Right cardiac atrium (tissue), 5 donors: ENCODE measurements around the gene TMEM119. TPM values are rescaled to one million over a fixed set of nuclear protein-coding genes. Genes with fewer than 3 reads are reported as not detected.

Source experiments
- ATAC-seq, 2 donors: fragments of 200-7000 bp; cut with Tn5 transposase; one replicate each; pipeline versions ENCODE4 v1.8.0 to v1.9.1; 2020; ENCODE audit warnings: moderate library complexity in 2 of 2, mild to moderate bottlenecking in 1 of 2
- DNase-seq, 3 donors: peaks; one replicate each; pipeline ENCODE4 v3.0.0-alpha.2; 2020
- H3K27ac ChIP-seq: one replicate; pipeline ENCODE4 v1.5.1; 2013; ENCODE audit warnings: mild to moderate bottlenecking, low read length, control low read depth, moderate library complexity
- H3K27me3 ChIP-seq: one replicate; pipeline ENCODE4 v1.6.1; 2013; ENCODE audit not compliant: control insufficient read depth, insufficient read depth
- H3K4me1 ChIP-seq: one replicate; pipeline ENCODE4 v1.6.1; 2013; ENCODE audit warnings: low read length; ENCODE audit not compliant: control insufficient read depth, insufficient read depth
- H3K4me3 ChIP-seq: one replicate; pipeline ENCODE4 v1.5.1; 2013; ENCODE audit warnings: low read length, control low read depth
- H3K9me3 ChIP-seq: one replicate; pipeline ENCODE4 v1.6.1; 2013; ENCODE audit warnings: low read length; ENCODE audit not compliant: control insufficient read depth
- WGBS: extraction: QIAGEN DNeasy Blood & Tissue Kit; methylation state at CpG from one replicate; pipeline ENCODE4 v1.1.7; 2013; 5-methylcytosine and 5-hydroxymethylcytosine counted together
- intact Hi-C, 4 donors: fragments of 100-400 bp; cut with DNase I; formaldehyde crosslinking; loops; one replicate each; pipeline versions ENCODE4 v1.11.0 to v1.14.0; 2022 to 2023
- polyA plus RNA-seq: library from polyadenylated mRNA; stranded (reverse); fragments of 200-250 nt; gene quantifications from one replicate; pipeline ENCODE4 v1.2.3, GENCODE V29; 2013
- total RNA-seq, 4 donors: library from RNA; stranded (reverse); fragmentation: NEBNext Ultra II Directional; extraction: Animal tissue kit (Norgen Biotek cat#: 25700); gene quantifications; one replicate each; pipeline ENCODE4 v1.2.1, GENCODE V29; 2021
- donor health status: healthy with polysubstance abuse.
- donor health status: DM: no; HTN: yes; CAD: no.
- donor health status: DM: no; HTN: no; CAD: no.
- donor health status: DM: no; HTN: yes; CAD: no; lungs with severe emphysema.
- donor health status: DM: yes; HTN: yes; CAD: no.

TMEM119 gene
- total and polyA plus RNA-seq, 5 donors, result 1.8 to 3.5 (median 3.0) TPM

GRCh38 chr12:108640802-108641445 lies 43.0 kb upstream of the TMEM119 start:
- Histone ChIP-seq H3K27me3 (no peaks in the 10 kb centered on the region), H3K4me3 (no peak overlapping the region), H3K27ac (no peak overlapping the region), H3K4me1 (peaks cover 11% of the 10 kb centered on the region), H3K9me3 (no peaks in the 10 kb centered on the region)
- WGBS, result 64% methylated on average over 10 of the region's 10 CpGs
- ATAC-seq, result no peak
- peak in 1 of 3 donors; percentile 76 for DNase-seq
- intact Hi-C loops, result no loop called here

DNA sequence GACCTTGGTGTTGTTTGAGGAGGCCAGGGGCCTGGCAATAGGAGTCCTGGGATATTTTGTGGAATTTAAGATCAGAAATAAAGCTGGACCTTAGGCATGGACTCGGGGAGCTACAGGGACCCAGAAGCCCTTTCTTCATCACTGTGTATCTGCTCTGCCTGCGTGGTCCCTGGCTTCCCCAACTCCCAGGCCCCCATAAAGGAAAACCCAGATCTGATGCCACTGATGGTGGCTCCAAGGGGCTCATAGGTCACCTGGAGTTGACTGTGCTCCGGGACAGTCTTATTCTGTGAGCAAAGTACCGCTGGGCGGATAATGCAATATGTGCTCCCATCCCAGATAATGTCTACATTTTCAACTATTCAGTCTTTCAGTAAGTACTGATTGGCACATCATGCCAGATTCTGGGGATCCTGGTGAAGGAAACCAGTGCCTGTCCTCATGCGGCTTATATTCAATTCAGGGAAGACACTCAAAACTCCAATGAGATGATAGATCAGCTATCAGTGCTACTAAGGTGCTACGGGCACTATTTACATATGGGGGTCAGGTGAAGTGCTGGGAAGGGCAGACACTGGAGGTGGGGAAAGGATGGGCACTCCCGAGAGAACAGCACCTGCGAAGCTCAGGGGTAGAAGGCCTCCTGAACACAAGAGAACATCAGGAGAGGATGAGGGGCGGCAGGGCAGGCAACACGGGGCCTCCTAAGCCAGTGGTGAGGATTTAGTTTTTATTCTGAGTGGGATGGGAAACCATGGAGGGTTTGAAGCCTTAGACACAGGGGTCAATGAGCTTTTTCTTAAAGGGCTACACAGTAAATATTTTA lies 41.3 kb upstream of the TMEM119 start:
- intact Hi-C loops, result loop anchor here in 1 of 4 donors (10.0 kb wide), 1 partner anchor 456 kb away; the partner anchor contains the start of genes ALKBH2 and UNG
- 94% methylated on average over 11 of the region's 11 CpGs for WGBS
- no peak overlapping the region for H3K27ac ChIP-seq
- H3K4me3 ChIP-seq, result no peak overlapping the region
- H3K4me1 ChIP-seq, result peaks cover 10% of the 10 kb centered on the region
- no peaks in the 10 kb centered on the region for H3K27me3 ChIP-seq
- no peak for ATAC-seq
- DNase-seq, result no peak
- no peaks in the 10 kb centered on the region for H3K9me3 ChIP-seq

DNA sequence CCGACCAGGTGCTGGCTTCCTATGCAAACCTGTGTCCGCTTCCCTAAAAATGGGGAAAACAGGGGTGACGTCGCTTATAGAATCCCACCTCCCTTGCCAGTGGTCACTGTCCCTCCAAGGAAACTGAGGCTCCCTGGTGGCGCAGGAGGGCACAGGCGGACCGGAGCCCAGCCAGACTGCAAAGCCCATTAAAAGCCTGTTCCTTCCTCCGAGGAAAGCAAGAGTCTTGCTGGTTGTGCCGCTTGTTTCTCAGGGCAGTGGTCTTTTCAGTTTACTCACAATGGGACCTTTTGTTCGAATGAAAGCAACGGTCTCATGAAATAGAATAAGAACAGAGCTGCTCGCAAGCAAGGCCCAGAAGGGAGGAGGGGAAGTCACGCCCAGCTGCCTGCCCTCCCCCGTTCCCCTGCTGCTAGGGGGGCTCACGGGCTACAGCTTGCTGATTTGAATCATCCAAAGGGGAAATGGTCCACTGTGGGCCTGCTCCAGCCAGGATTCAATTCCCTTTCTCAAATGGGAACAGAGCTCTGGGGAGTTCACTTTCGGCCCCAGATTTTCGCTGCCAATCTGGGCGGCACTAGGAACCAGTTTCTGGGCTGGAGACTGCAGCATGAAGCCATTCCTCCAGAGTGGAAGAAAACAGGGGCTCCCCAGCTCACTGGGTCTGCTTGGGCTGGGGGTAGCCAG lies 40.4 kb upstream of the TMEM119 start:
- Histone ChIP-seq H3K27me3 (no peaks in the 10 kb centered on the region), H3K4me3 (no peak overlapping the region), H3K9me3 (no peaks in the 10 kb centered on the region), H3K27ac (peak overlapping the region; percentile 32), H3K4me1 (peaks cover 6% of the 10 kb centered on the region)
- DNase-seq (peak in 2 of 3 donors; percentile 76 to 82), ATAC-seq (peak; percentile 35 to 47)
- intact Hi-C loops, result loop anchor here in 1 of 4 donors (10.0 kb wide), 1 partner anchor 457 kb away; the partner anchor contains the start of genes ALKBH2 and UNG
- 20% methylated on average over 18 of the region's 18 CpGs for WGBS

GRCh38 chr12:108637222-108637971 lies 39.5 kb upstream of the TMEM119 start:
- no peak overlapping the region for H3K27ac ChIP-seq
- H3K9me3 ChIP-seq, result no peaks in the 10 kb centered on the region
- ATAC-seq, result no peak
- intact Hi-C loops, result loop anchor here in 1 of 4 donors (10.0 kb wide), 1 partner anchor 457 kb away; the partner anchor contains the start of genes ALKBH2 and UNG
- H3K4me3 ChIP-seq, result no peak overlapping the region
- H3K4me1 ChIP-seq, result peaks cover 6% of the 10 kb centered on the region
- DNase-seq, result no peak
- 66% methylated on average over 7 of the region's 7 CpGs for WGBS
- no peaks in the 10 kb centered on the region for H3K27me3 ChIP-seq

DNA sequence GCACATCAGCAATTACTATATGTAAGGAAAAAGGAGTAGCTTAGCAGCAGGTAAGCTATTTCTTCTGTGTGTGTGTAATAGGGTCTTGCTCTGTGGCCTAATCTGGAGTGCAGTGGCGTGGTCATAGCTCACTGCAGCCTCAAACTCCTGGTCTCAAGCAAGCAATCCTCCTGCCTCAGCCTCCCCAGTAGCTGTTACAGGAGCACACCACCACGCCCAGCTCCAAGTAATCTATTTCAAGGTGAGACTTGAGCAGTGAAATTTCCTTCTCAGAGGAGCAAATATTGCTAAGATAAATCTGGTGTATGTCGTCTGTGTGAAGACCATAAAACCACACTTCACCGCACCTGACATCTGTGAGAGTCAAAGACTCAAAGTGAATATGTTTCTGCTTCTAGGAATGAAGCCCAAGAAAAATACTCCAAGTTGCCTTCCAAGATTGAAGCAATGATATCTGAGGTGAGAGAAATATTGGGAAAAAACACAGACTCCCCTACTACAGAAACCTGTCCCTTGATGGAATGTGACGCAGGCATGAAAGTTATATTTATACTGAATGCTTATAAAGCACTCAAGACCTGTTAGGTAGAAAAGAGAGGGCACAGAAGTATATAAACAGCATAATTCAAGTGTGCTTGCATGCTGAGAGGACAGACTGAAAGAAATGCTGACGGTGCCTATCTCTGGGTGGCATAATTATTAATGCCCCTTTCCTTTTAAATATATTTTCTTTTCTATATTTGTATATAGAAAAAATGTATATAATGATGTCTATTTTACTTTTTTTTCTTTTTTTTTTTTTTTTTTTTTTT lies 38.3 kb upstream of the TMEM119 start:
- 80% methylated on average over 6 of the region's 6 CpGs for WGBS
- no peak overlapping the region for H3K27ac ChIP-seq
- H3K9me3 ChIP-seq, result no peaks in the 10 kb centered on the region
- intact Hi-C loops, result loop anchor here in 1 of 4 donors (10.0 kb wide), 1 partner anchor 459 kb away; the partner anchor contains the start of genes ALKBH2 and UNG
- no peak overlapping the region for H3K4me3 ChIP-seq
- no peak for ATAC-seq
- peaks cover 2% of the 10 kb centered on the region for H3K4me1 ChIP-seq
- H3K27me3 ChIP-seq, result no peaks in the 10 kb centered on the region
- DNase-seq, result no peak

DNA sequence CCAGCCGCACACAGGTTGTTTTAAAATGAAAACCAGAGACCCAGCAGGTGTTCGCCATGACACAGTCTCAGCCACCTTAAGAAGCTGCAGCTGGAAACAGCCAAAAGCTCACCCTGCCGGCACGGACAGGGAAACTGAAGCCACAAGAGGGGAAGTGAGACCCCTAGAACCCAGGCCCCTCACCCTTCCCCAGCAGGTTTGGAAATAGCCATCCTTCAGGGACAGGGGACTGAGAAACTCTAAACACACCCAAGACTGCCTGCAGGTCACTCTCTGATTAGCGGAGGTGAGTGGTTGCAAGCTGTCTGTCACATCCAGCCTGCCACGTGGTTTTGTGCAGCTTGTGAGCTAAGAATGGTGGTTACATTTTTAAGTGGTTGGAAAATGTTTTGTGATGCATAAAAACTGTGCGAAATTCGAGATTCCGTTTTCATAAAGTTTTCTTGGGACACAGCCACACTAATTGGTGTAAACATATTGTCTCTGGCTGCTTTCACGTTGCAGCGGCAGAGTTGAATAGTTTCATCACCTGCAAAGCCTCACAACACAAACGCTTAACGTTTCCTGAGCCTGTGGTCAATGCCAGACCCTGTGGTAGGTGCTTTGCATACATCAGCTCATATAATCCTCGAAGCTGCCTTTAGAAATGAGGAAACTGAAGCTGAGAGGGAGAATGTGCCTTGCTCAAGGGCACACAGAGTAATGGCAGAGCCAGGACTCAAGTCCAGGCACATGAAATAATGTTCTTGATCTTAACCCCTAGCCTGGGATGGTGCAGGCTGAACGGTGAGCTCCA lies 37.5 kb upstream of the TMEM119 start:
- Histone ChIP-seq H3K4me3 (no peak overlapping the region), H3K27ac (no peak overlapping the region), H3K4me1 (peaks cover 2% of the 10 kb centered on the region), H3K9me3 (no peaks in the 10 kb centered on the region), H3K27me3 (no peaks in the 10 kb centered on the region)
- intact Hi-C loops, result loop anchor here in 1 of 4 donors (10.0 kb wide), 1 partner anchor 459 kb away; the partner anchor contains the start of genes ALKBH2 and UNG
- DNase-seq (no peak), ATAC-seq (no peak)
- WGBS, result 49% methylated on average over 15 of the region's 15 CpGs

DNA sequence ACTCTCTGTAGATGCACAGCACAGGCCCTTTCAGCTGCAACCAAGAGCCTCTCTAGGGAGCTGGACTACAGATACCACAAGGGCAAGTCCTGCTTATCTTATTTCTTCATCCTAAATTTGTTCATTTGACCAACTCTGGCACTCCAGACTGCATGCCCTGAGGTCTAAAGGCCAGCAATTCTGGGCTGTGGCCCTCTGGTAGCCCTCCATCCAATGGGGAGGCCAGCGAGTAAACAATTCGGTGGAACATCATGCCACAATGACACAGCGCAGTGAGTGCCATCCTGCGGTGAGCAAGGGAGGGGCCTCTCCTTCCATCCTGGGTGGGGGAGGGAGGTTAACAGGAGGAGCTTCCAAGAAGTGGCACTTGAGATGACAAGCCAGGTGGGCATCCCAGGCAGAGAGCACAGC lies 36.5 kb upstream of the TMEM119 start:
- DNase-seq, result peak in 1 of 3 donors; percentile 53
- no peaks in the 10 kb centered on the region for H3K27me3 ChIP-seq
- H3K4me3 ChIP-seq, result no peak overlapping the region
- intact Hi-C loops, result loop anchor here in 1 of 4 donors (10.0 kb wide), 1 partner anchor 460 kb away; the partner anchor contains the start of genes ALKBH2 and UNG
- H3K27ac ChIP-seq, result no peak overlapping the region
- peaks cover 7% of the 10 kb centered on the region for H3K4me1 ChIP-seq
- ATAC-seq, result peak in 1 of 2 donors; percentile 2
- WGBS, result 70% methylated on average over 4 of the region's 4 CpGs
- no peaks in the 10 kb centered on the region for H3K9me3 ChIP-seq

DNA sequence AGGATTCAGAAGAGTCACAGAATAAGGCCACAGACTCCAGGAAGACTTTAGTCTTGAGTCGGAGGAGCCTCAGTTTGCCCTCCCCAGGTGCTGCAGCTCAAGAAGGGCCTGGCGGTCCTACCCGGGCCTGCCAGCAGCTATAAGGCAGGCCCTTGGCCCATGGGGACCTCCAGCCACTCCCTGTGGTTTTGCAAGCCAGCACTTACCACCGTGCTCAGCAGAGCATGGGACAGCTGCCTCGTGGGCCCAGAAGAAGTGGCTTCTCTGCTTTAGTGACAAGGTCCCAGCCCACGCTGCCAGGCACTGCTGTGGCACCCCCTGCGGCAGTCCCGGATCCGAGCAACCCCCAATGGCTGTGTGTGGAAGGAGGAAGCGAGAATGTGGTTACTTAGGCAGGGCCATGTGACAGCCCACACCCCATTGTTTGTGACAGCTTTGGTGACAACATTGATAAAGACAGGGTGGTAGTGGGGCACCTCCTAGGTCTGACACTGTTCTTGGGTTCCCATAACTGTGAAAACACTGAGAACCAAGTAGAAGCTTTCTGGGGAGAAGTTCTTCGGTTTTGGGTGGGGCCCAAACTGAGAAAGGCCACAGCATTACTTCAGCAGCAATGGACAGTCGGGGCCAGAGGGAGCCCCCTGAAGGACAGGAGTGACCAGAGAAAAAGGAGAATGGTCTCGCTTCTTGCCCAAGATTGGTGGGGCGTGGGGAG lies 35.8 kb upstream of the TMEM119 start, which contains the start of gene SELPLG:
Gene SELPLG, minus strand, starts transcription at position 361 of the 715 bp plus-strand sequence. CDS start 9,587 bp downstream, outside the sequence.
- H3K4me3 ChIP-seq, result no peak within 1 kb of the TSS
- intact Hi-C loops, result loop anchor here in 1 of 4 donors (10.0 kb wide), 1 partner anchor 461 kb away; the partner anchor contains the start of genes ALKBH2 and UNG
- H3K27ac ChIP-seq, result no peak within 1 kb of the TSS

More for the DNA sequence above, 35.8 kb upstream of the TMEM119 start, which contains the start of gene SELPLG:
- 66% methylated on average over 14 of the region's 14 CpGs for WGBS
- H3K9me3 ChIP-seq, result no peaks in the 10 kb centered on the region
- DNase-seq (peak; percentile 51 to 85 (median 84)), ATAC-seq (peak; percentile 36 to 44)
- no peaks in the 10 kb centered on the region for H3K27me3 ChIP-seq
- H3K4me1 ChIP-seq, result peaks cover 7% of the 10 kb centered on the region
